OCI-LY1 (cell line): ENCODE measurements around the gene ADAMTS18.
"Not testable (repeated sequence)": the region's sequence is repeated elsewhere in the genome, so short reads cannot be mapped to it uniquely, and the experiment has no call there.

Source experiments
- H2AFZ ChIP-seq: fragments of 200-600 bp; sonication (generic), shearing (Covaris generic); 2 replicates; pipeline ENCODE4 v1.6.0; 2014; ENCODE audit warnings: antibody characterized with exemption, mild to moderate bottlenecking, low read length
- H3F3A ChIP-seq: fragments of 200-600 bp; sonication (generic), shearing (Covaris generic); 2 replicates; pipeline ENCODE4 v1.6.0; 2014; ENCODE audit warnings: mild to moderate bottlenecking, antibody characterized with exemption, low read length, moderate library complexity; ENCODE audit not compliant: insufficient read depth
- H3K27ac ChIP-seq: fragments of 200-600 bp; sonication (generic); 2 replicates; pipeline ENCODE4 v1.5.1; 2014; ENCODE audit warnings: low read length, mixed run types, mild to moderate bottlenecking, low read depth; ENCODE audit not compliant: poor library complexity, severe bottlenecking
- H3K27me3 ChIP-seq: fragments of 200-600 bp; sonication (generic); 2 replicates; pipeline ENCODE4 v1.6.0; 2014; ENCODE audit warnings: antibody characterized with exemption, mild to moderate bottlenecking, low read length, moderate library complexity; ENCODE audit not compliant: insufficient read depth
- H3K36me3 ChIP-seq: fragments of 200-600 bp; sonication (generic); 2 replicates; pipeline ENCODE4 v1.6.1; 2014; ENCODE audit warnings: mild to moderate bottlenecking, antibody characterized with exemption, low read length, moderate library complexity, mixed read lengths; ENCODE audit not compliant: insufficient read depth
- H3K4me1 ChIP-seq: fragments of 200-600 bp; sonication (generic); 2 replicates; pipeline ENCODE4 v1.5.1; 2014; ENCODE audit warnings: mild to moderate bottlenecking, low read length, moderate library complexity; ENCODE audit not compliant: insufficient read depth, severe bottlenecking
- H3K4me2 ChIP-seq: fragments of 200-600 bp; sonication (generic), shearing (Covaris generic); 2 replicates; pipeline ENCODE4 v1.6.1; 2014; ENCODE audit warnings: low read length
- H3K4me3 ChIP-seq: fragments of 200-600 bp; sonication (generic); 2 replicates; pipeline ENCODE4 v1.5.1; 2014; ENCODE audit warnings: low read length, low read depth, mild to moderate bottlenecking, mixed read lengths; ENCODE audit not compliant: poor library complexity, severe bottlenecking
- H3K79me2 ChIP-seq: fragments of 200-600 bp; shearing (Covaris generic); 2 replicates; pipeline ENCODE4 v1.6.1; 2016; ENCODE audit warnings: mixed run types, low read length, mixed read lengths; ENCODE audit not compliant: insufficient read depth
- H3K9ac ChIP-seq: fragments of 200-600 bp; sonication (generic), shearing (Covaris generic); 2 replicates; pipeline ENCODE4 v1.6.1; 2014; ENCODE audit warnings: mild to moderate bottlenecking, low read length, mixed read lengths
- H3K9me2 ChIP-seq: fragments of 200-600 bp; sonication (generic), shearing (Covaris generic); 2 replicates; pipeline ENCODE4 v1.6.1; 2014; ENCODE audit warnings: low read depth, mild to moderate bottlenecking, low read length, mixed read lengths
- H3K9me3 ChIP-seq: fragments of 200-600 bp; shearing (Covaris generic); 2 replicates; pipeline ENCODE4 v1.6.1; 2014; ENCODE audit warnings: low read length, mixed read lengths
- H4K20me1 ChIP-seq: fragments of 200-600 bp; sonication (generic), shearing (Covaris generic); 2 replicates; pipeline ENCODE4 v1.6.0; 2016; ENCODE audit warnings: mild to moderate bottlenecking, low read length; ENCODE audit not compliant: insufficient read depth
- EZH2 ChIP-seq: fragments of 200-600 bp; sonication (generic), shearing (Covaris generic); IDR thresholded peaks from 2 replicates; pipeline ENCODE4 v1.8.0; 2017; ENCODE audit warnings: borderline replicate concordance, mixed run types, mild to moderate bottlenecking, antibody characterized with exemption, low read length, moderate library complexity, mixed read lengths
- TF ChIP-seq, protein P1 (sequence below): fragments of 200-600 bp; sonication (generic), shearing (Covaris generic); IDR thresholded peaks from 2 replicates; pipeline ENCODE4 v1.5.1; 2017; ENCODE audit warnings: mild to moderate bottlenecking, antibody characterized with exemption, low read length, moderate library complexity, mixed read lengths

Gene ADAMTS18

GRCh38 chr16:77467821-77468335 is 33.0 kb upstream of the ADAMTS18 start:
- Histone ChIP-seq H3K9me2 (no peaks in the 10 kb centered on the region), H3K27me3 (no peaks in the 10 kb centered on the region), H3K9me3 (no peaks in the 10 kb centered on the region), H4K20me1 (no peaks in the 10 kb centered on the region), H3K4me3 (no peak overlapping the region), H3F3A (no peaks in the 10 kb centered on the region), H3K36me3 (no peaks in the 10 kb centered on the region), H3K4me1 (no peaks in the 10 kb centered on the region), H3K4me2 (no peak overlapping the region), H3K9ac (no peak overlapping the region), H2AFZ (no peak overlapping the region), H3K27ac (no peak overlapping the region), H3K79me2 (no peaks in the 10 kb centered on the region)
- TF ChIP-seq, protein P1, sequence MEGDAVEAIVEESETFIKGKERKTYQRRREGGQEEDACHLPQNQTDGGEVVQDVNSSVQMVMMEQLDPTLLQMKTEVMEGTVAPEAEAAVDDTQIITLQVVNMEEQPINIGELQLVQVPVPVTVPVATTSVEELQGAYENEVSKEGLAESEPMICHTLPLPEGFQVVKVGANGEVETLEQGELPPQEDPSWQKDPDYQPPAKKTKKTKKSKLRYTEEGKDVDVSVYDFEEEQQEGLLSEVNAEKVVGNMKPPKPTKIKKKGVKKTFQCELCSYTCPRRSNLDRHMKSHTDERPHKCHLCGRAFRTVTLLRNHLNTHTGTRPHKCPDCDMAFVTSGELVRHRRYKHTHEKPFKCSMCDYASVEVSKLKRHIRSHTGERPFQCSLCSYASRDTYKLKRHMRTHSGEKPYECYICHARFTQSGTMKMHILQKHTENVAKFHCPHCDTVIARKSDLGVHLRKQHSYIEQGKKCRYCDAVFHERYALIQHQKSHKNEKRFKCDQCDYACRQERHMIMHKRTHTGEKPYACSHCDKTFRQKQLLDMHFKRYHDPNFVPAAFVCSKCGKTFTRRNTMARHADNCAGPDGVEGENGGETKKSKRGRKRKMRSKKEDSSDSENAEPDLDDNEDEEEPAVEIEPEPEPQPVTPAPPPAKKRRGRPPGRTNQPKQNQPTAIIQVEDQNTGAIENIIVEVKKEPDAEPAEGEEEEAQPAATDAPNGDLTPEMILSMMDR: no peak
- TF ChIP-seq EZH2: no peak

GRCh38 chr16:77463659-77464058 is 28.8 kb upstream of the ADAMTS18 start:
- H3K9ac ChIP-seq, H3K4me2 ChIP-seq, H4K20me1 ChIP-seq, H3K36me3 ChIP-seq, H3K9me3 ChIP-seq, H3K4me3 ChIP-seq, H3F3A ChIP-seq, H3K27me3 ChIP-seq, H3K27ac ChIP-seq, H3K9me2 ChIP-seq, H3K4me1 ChIP-seq, H3K79me2 ChIP-seq, H2AFZ ChIP-seq: not testable (repeated sequence)

DNA sequence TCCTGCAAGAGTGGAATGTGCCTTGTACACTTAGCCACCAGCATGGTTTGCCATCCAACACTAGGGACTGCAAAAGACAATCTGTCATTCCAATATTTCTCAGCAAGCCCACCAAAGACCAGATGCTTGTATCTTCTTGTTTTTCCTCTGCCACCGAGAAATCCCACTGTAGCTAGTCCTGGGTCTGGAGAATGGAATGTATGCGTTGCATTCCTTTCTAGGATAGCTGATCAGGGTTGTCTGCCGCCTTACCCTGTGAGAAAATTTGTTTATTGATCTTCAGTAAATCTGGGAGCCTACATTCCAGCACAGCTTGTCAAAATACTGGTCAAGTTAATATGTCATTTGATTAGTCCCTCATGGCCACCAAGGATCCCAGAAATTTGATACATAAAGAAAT is 28.1 kb upstream of the ADAMTS18 start:
- no peaks in the 10 kb centered on the region for H3K9me2 ChIP-seq
- no peaks in the 10 kb centered on the region for H3K36me3 ChIP-seq
- no peaks in the 10 kb centered on the region for H3K79me2 ChIP-seq
- no peak overlapping the region for H3K9ac ChIP-seq
- no peaks in the 10 kb centered on the region for H3K27me3 ChIP-seq
- no peak overlapping the region for H3K4me2 ChIP-seq
- H2AFZ ChIP-seq: no peak overlapping the region
- no peaks in the 10 kb centered on the region for H3K9me3 ChIP-seq
- TF ChIP-seq, protein P1: no peak
- no peak for TF ChIP-seq EZH2
- H4K20me1 ChIP-seq: no peaks in the 10 kb centered on the region
- no peak overlapping the region for H3K4me3 ChIP-seq
- H3F3A ChIP-seq: no peaks in the 10 kb centered on the region
- H3K4me1 ChIP-seq: no peaks in the 10 kb centered on the region
- no peak overlapping the region for H3K27ac ChIP-seq

- H3K9me2 ChIP-seq: no peaks in the 10 kb centered on the region
- H3K79me2 ChIP-seq: no peaks in the 10 kb centered on the region
- H3K9me3 ChIP-seq: no peaks in the 10 kb centered on the region
- H3K36me3 ChIP-seq: no peaks in the 10 kb centered on the region
- H3K4me1 ChIP-seq: no peaks in the 10 kb centered on the region
- no peak overlapping the region for H2AFZ ChIP-seq
- no peak for TF ChIP-seq EZH2
- TF ChIP-seq, protein P1: no peak
- no peaks in the 10 kb centered on the region for H3K27me3 ChIP-seq
- no peaks in the 10 kb centered on the region for H3F3A ChIP-seq
- H4K20me1 ChIP-seq: no peaks in the 10 kb centered on the region
- H3K27ac ChIP-seq: no peak overlapping the region
- H3K9ac ChIP-seq: no peak overlapping the region
- no peak overlapping the region for H3K4me3 ChIP-seq
- no peak overlapping the region for H3K4me2 ChIP-seq
Observed at GRCh38 chr16:77459534-77460254, 24.9 kb upstream of the ADAMTS18 start.
